Measurements from ENCODE around the gene NKX2-2.

NKX2-2 gene

DNA sequence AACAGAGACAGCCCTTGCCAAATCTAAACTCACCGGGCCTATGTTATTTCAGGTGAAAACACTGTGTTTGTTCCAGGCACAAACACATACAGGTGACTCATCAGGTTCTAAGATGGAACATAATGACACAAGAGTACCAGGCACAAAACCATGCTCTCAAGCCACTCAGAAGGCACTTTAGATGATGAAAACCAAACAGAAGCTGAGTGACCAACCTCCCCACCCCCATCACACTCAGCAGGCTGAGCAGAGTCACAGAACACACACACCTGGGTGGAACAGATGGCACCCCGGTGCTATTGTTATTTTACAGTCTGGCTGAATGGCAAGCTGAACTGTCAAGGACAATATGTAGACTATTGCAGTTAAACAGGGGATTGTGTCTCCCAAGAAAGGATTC lies 20.6 kb upstream of the NKX2-2 start:
- TF ChIP-seq, protein P1, sequence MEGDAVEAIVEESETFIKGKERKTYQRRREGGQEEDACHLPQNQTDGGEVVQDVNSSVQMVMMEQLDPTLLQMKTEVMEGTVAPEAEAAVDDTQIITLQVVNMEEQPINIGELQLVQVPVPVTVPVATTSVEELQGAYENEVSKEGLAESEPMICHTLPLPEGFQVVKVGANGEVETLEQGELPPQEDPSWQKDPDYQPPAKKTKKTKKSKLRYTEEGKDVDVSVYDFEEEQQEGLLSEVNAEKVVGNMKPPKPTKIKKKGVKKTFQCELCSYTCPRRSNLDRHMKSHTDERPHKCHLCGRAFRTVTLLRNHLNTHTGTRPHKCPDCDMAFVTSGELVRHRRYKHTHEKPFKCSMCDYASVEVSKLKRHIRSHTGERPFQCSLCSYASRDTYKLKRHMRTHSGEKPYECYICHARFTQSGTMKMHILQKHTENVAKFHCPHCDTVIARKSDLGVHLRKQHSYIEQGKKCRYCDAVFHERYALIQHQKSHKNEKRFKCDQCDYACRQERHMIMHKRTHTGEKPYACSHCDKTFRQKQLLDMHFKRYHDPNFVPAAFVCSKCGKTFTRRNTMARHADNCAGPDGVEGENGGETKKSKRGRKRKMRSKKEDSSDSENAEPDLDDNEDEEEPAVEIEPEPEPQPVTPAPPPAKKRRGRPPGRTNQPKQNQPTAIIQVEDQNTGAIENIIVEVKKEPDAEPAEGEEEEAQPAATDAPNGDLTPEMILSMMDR (IDR thresholded peaks at IDR 0.05; ENCODE audit: low read depth, low read length, missing control alignments) = no peak
- H3K4me3 ChIP-seq (replicated peaks; ENCODE audit: low read depth, low read length) = no peak overlapping the region
- no peak for DNase-seq (ENCODE audit: extremely low read depth, low read depth)

DNA sequence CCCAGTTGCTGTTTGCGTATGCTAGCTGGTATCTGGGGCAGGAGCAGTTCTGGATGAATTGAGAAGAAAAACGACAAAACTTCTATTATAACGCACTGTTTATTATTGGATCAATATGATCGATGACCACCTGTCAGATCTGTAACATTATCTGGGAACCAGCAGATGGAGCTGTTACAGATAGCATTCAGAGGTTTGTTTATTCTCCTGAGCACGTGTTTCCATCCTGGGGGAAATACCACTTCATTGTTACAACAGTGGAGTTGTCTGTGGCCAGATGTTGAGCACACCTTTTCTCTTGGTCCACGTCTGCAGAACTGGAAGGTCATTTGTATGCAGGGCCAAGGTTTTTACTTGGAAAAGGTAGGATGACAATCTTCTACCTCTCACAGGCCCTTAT lies 16.0 kb upstream of the NKX2-2 start:
- TF ChIP-seq, protein P1 (IDR thresholded peaks at IDR 0.05; ENCODE audit: low read depth, low read length, missing control alignments) = peak; percentile 43
- DNase-seq (ENCODE audit: extremely low read depth, low read depth) = no peak
- no peak overlapping the region for H3K4me3 ChIP-seq (replicated peaks; ENCODE audit: low read depth, low read length)

DNA sequence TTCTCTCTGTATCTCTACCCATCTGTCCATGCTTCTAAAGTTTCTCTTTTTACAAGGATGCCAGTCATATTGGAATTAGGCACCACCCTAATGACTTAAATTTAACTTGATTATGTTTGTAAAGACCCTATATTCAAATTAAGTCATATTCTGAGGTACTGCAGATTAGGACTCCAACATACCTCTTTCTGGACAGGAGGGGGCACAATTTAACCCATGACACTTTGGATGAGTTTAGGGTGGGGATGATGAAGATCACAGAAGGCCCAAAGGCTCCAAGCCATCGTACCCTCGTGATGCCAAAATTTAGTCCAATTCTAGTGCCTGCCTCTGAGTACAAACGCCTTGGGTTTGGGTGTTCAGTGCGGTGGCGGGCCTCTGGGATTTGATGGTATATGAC lies 15.0 kb upstream of the NKX2-2 start:
- DNase-seq (ENCODE audit: extremely low read depth, low read depth) = no peak
- TF ChIP-seq, protein P1 (IDR thresholded peaks at IDR 0.05; ENCODE audit: low read depth, low read length, missing control alignments) = no peak
- no peak overlapping the region for H3K4me3 ChIP-seq (replicated peaks; ENCODE audit: low read depth, low read length)

DNA sequence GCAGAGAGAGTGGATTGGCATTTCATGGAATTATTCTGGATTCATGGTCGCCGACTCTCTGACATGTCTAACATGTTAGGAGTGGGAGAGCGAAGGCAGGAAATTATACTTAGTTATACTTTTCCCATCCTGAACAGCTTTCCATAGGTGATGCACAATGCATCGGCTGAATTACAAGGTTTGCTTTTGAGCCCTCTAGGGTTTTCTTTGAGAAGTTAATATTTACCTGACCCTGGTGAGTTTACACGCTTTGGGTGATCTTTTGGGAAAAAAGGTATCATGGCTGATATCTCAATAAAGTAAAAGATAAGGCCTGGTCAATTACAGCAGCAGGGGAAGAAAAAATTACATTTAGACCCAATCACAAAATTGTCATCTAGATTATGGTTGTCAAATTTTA lies 14.0 kb upstream of the NKX2-2 start:
- H3K4me3 ChIP-seq (replicated peaks; ENCODE audit: low read depth, low read length) = no peak overlapping the region
- TF ChIP-seq, protein P1 (IDR thresholded peaks at IDR 0.05; ENCODE audit: low read depth, low read length, missing control alignments) = no peak
- DNase-seq (ENCODE audit: extremely low read depth, low read depth) = no peak

DNA sequence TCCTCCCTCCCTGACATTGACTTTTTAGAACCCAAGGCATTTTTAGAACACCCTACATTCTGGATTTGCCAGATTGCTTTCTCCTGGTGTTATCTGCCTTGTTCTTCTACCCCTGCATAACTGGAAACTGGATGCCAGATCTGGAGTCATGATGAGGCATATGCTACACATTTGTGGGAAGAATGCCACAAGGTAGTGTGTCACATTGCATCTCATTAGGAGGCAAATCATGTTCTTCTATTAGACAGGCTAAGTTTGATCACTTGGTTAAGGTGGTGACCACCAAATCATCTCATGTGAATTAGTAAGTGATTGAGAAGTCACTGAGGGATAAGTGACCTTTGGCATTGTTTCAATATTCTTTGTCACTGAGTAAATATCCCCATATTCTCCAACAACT lies 12.9 kb upstream of the NKX2-2 start:
- no peak for DNase-seq (ENCODE audit: extremely low read depth, low read depth)
- H3K4me3 ChIP-seq (replicated peaks; ENCODE audit: low read depth, low read length) = no peak overlapping the region
- TF ChIP-seq, protein P1 (IDR thresholded peaks at IDR 0.05; ENCODE audit: low read depth, low read length, missing control alignments) = no peak

DNA sequence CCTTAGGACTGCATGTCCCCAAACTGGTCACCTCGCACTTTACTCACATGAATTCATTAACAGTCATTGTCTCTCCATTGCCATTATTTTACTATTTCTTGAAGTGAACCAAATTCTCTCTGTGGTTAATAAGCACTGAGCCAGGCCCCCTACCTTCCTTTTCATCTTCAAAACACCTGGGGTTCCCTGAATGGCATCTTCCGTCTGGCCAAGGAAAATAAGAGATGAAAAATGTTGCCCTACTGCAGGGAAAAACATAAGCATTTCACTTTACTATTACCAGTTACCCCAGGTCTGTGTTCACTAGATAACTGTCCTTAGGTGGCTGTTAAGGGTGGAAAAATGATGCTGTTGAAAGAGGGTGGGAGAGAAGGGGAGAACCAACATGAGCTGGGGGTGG lies 10.0 kb upstream of the NKX2-2 start:
- TF ChIP-seq, protein P1 (IDR thresholded peaks at IDR 0.05; ENCODE audit: low read depth, low read length, missing control alignments) = no peak
- no peak overlapping the region for H3K4me3 ChIP-seq (replicated peaks; ENCODE audit: low read depth, low read length)
- no peak for DNase-seq (ENCODE audit: extremely low read depth, low read depth)

DNA sequence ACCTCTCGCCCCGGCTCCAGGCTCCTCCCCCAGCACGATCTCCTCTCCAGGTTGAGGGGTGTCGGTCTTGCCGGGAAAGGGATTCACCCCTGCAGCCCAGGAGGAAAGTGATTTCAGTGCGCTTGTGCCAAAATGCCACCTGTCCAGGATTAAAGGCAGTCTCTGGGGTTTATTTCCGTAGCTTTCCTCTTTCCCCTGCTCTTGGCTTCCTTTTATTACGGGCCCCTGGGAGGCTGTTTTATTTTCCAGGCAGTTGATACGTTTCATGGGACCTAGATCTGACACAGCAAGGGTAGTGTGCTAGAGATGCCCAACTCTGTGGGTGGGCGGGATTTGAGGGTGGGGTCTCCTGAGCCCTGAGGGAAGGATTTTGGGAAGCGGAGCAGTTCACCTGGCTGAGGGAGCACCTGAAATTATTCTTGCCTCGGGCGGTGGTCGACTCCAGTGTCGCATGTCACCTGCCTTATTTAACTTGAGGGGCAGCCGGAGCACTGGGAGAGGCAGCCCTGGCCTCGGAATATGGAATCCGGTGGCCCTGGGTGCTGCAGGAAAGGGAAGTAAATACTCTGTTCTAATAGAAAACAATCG lies 9.5 kb upstream of the NKX2-2 start:
- TF ChIP-seq, protein P1 (IDR thresholded peaks at IDR 0.05; ENCODE audit: low read depth, low read length, missing control alignments) = no peak
- no peak for DNase-seq (ENCODE audit: extremely low read depth, low read depth)
- H3K4me3 ChIP-seq (replicated peaks; ENCODE audit: low read depth, low read length) = no peak overlapping the region
